NCI-H1436 treated with DMSO at 0.1 percent for 48 hours (cell line): Measurements from ENCODE around the gene TNFRSF19.
A peak's percentile ranks its signal among the peaks of the same experiment; 100 is the strongest.
"Not testable (repeated sequence)": the region's sequence is repeated elsewhere in the genome, so short reads cannot be mapped to it uniquely, and the experiment has no call there.

Experiments used
- DNase-seq: peaks from one replicate; lab custom pipeline; 2025; lab: John Stamatoyannopoulos, UW

TNFRSF19 gene, protein sequence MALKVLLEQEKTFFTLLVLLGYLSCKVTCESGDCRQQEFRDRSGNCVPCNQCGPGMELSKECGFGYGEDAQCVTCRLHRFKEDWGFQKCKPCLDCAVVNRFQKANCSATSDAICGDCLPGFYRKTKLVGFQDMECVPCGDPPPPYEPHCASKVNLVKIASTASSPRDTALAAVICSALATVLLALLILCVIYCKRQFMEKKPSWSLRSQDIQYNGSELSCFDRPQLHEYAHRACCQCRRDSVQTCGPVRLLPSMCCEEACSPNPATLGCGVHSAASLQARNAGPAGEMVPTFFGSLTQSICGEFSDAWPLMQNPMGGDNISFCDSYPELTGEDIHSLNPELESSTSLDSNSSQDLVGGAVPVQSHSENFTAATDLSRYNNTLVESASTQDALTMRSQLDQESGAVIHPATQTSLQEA

DNA sequence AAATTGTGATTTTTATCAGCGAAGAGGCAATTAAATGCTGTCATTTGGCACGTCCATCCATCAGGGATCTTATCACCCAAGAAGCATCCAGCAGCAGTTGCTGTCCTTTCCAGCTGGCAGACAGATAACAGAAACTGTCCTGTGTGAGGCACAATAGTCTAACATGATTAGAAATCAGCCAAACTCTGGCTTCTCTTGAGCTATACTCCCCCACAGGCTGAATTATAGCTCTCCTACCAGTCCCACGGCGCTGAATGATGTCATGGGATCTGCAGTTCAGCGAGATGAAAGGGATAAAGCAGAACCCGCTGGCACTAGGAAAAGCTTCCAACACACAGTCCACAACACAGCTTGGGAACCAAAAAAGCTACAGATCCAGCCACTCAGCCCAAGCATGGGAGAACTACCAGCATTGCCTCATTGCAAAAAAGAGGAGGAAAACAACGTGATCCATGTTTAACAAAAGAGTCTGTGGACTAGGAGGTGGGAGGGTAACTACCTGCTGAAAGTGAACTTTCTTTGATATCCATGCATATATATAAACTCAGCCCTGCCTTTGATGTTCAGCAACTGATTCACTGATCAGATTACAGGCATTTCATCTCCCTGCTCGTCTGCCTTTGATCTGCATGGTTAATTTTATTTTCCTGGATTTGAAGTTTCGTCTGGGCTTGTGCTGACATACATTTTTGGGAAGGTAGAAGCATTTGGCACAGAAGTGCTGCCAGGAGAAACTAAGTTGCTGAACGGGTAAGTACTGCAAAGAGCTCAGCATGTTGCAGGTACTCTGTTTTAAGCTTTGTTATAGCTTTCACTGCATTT is at the start of gene TNFRSF19:
TSS of gene TNFRSF19 (plus strand) at position 314 of the 822 bp plus-strand sequence. CDS start 19,772 bp downstream, outside the sequence.
- no peak for DNase-seq

DNA sequence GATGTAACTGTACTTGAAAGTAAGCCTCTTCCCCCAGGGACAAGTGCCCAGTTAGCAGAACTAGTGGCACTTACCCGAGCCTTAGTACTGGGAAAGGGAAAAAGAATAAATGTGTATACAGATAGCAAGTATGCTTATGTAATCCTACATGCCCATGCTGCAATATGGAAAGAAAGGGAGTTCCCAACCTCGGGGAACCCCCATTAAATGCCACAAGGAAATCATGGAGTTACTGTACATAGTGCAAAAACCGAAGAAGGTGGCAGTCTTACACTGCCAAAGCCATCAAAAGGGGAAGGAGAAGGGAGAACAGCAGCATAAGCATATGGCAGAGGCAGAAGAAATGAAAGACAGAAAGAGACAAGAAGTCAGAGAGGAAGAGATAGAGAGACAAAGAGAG is 40.3 kb upstream of the TNFRSF19 start:
- DNase-seq: not testable (repeated sequence)

DNA sequence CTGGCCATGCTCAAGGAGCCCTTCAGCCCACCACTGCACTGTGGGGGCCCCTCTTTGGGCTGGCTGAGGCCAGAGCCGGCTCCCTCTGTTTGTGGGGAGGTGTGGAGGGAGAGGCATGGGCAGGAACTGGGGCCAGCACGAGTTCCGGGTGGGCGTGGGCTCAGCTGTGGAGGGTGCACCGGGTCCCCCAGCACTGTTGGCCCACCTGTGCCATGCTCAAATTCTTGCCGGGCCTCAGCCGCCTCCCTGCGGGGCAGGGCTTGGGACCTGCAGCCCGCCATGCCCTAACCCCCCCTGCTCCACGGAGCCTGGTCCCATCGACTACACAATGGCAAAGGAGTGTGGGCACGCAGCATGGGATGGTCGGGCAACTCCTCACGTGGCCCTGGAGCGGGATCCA is 38.8 kb upstream of the TNFRSF19 start:
- no peak for DNase-seq

DNA sequence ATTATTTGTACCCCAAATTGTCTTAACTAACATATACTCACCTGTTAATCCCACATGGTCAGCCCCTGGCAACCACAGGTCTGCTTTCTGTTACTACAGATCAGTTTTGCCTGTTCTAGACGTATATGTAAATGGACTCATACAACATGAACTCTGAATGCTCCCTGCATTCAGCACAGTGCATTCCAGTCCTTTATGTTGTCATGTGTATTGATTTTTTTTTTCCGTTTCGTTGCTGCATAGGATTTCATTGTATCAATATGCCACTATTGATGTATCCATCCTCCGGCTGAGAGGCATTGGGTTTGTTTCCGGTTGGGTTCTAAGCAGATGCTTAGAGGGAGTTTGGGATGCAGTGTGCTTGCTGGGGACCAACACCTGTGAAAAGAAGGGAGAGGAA is 36.1 kb upstream of the TNFRSF19 start:
- no peak for DNase-seq

DNA sequence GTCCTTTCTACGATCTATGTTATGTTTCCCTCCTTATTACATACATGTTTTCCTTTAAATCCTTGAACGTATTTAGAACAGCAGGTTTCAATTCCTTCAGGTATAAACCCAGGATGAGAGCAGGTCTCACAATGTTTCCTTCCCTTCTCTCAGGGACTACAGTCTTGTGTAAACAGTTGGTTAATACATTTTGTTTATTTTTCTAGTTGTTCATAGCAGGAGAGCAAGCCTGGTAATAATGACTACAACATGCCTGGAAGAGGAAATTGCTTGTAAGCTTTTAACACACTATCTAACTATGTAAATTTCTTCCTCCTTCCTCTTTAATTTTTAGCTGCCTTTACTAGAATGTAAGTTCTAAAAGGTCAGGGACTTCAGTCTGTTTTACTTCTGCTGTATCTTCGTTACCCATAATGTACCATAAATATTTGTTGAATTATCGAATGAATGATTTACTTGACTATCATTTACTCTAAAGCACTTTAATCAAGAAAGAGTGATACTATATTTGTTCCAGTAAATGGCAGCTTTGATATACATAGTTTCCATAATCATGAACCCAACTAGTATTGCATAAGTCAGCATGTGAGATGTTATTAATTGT is 28.9 kb upstream of the TNFRSF19 start:
- no peak for DNase-seq

DNA sequence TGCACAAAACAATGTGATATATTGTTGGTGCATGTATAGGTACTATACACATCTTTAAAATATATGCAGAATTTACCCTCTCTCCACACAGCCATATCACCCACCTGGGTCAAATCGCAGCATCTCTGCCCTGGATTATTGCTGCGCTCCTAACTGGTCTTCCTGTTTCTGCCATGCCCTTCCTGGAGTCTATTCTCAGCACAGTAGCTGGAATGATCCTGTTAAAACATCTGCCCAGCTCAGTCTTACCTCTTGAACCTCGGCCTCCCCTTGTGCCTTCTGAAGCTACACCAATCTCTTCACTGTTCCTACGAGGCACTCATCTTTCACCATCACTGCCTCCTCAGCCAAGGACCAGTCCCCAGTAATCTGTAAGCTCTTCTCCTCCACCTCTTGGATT is 25.5 kb upstream of the TNFRSF19 start:
- DNase-seq: no peak

DNA sequence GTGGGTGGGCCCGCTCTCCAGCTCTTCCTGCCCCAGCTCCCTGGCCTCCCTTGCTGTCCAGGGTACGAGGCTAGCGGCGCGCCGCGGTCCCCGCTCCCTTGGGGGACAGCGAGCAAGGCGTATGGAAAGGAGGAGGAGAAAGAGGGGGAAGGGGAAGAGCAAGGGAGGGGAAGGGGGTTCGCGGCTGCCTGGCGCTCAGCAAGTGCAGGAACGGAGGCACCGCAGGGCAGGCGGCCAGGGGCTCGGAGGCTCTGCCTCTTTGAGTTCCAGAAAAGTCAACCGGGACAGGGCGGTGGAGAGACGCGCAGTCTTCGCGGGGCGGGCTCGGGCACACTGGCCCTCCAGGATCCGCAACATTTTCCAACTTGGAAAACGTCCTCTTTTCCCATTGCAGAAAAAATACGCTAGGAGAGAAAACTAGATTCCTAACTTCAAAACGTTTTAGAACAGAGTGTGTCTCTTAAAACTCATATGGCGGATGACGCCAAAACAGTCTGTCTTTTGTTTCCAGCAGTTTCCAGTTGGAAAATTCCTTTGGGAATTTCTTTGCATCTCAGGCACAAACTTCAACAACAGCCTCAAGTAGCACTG is 23.1 kb upstream of the TNFRSF19 start:
- no peak for DNase-seq

DNA sequence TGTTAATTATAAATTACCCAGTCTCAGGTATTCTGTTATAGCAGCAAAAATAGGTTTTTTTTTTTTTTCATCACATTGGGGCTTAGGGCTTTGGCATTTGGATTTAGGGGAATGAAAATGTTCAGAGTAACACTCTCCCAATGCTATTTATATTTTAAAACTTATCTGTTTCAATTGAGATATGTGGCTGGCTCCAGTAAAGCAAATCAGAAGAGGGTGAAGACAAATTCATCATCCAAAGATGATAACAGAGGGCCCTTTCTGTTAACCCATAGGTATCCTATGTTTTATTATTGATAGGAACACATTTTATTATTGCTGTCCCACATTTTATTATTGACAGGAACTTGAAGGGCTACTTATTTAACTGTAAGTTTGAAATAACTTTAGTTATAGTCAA is 20.5 kb upstream of the TNFRSF19 start:
- no peak for DNase-seq

DNA sequence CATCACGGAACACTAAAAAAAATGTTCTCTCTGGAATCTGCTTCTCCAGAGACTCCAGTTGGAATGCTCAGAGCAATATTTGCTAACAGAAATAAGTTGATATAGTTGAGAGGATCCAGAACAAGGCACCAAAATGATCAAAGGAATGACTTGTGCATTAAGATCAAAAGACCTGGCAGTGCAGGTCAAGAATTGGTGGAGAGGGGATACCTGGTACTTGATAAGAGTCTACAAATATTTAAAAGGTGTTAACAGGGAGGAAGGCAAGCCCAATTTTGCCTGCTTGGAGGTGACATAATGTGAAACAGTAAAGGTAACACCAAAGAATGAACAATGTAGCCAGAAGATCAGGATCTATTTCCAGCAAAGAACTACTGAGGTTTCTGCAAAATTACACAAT is 20.0 kb upstream of the TNFRSF19 start:
- DNase-seq: no peak

DNA sequence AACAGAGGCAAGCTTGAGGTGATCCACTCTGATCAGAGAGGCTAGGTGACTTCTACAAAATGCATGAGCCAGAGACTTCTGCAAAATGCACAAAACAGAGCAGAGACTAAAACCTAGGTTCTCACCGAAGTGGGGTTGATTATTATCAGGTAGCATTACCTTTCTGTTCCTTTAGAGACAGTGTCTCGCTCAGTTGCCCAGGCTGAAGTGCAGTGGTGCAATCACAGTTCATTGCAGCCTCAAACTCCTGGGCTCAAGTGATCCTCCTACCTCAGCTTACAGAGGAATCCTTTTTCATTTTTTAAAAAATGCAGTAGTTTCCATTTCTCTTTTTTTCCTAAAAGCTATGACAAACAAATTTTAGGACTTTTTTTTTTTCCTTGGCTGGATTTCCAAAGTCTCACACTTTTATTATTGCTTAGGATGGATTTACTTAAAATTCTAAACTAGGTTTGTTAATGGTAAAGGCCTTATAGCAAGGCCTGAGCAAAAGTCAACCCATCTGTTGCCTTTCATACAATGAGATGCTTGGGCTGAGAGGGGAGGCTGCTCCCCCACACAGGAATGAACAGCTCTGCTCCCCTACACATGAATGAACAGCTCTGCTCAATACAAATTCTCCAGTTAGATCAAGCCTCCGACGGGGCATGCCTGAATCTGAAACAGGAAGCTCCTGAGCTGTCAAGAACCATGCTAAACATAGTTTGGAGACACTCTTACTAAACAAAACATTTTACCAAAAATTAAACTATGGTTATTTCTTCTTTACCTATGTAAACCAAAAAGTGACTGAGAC is 18.8 kb upstream of the TNFRSF19 start:
- no peak for DNase-seq

DNA sequence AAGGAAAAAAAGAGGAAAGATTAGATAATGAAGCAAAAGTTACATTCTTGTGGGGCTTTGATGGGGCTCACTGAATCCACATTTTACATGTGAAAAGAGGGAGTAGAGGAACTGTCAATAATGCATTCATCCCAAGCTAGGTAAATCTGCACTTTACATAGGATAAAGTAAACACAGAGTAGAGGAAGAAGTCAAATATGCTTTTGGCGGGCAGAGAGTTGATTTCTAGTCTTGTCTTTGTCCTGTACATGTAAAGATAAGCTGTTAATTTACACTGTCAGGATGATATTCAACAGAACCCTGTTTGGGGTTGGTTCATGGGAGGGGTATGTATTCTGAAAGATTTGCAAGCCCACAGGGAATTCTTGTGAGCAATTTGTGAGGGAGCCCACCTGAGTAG is 18.0 kb upstream of the TNFRSF19 start:
- no peak for DNase-seq

DNA sequence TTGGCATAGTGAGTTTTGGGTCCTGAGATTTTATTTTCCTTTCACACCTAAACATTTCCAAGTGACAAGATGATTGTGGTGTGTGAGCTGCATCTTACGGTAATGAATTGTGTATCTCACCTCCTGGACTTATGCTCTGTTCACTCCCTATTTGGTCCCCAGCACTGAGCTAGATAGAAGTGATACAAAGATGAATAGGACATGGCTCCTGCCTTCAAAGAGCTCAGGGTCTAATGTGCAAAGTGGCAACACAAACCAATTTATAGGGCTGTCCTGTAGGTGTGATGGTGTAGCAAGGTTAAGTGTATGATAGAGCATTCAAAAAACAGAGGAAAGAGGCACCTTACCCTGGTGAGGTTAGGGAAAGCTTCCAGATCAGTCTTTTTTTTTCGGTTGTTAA is 17.6 kb upstream of the TNFRSF19 start:
- DNase-seq: no peak

DNA sequence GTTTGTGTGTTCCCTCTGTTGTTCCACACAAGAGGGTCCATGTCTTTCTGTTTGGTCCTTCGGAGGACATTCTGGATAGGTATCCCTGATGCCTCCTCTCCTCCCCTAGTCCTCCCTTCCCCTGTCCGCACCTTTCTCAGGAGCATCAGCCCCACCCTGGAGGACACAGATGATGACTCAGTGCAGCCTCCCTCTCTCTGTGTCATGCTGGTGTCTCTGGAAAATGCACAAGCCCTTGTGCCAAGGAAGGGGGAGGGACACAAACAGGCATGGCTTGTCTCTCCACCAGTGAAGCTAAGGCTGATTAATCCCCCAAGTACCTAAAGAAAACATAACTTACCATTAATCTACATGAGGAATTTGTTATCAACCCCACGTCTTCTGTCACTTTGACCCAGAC is 16.2 kb upstream of the TNFRSF19 start:
- no peak for DNase-seq

DNA sequence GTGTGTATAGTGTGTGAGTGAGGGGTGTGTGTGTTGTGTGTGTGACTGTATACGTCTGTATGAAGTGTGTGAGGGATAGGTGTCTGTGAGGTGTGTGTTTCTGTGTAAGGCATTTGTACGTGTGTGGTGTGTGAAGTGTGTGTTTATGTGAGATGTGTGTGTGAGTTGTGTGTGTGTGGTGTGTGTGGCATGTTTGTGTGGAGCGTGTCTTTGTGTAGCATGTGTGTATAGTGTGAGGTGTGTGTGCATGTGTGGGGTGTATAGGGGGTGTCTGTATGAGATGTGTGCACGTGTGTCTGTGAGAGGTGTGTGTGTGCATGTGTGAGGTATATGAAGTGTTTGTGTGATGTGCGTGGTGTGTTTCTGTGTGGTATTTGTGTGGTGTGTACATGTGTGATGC is 13.2 kb upstream of the TNFRSF19 start:
- DNase-seq: no peak

DNA sequence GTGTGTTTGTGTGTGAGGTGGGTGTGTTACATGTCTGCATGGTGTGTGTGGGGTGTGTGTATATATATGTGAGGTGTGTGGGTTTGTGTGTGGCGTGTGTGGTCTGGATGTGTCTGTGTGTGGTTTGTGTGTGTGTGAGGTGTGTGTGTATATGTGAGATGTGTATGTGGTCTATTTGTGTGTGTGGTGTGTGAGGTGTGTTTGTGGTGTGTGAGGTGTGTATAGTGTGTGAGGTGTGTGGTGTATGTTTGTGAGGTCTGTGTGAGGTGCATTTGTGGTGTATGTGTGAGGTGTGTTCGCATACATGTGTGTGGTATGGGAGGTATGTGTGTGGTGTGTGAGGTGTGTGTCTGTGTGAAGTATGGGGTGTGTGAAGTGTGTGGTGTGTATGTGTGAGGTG is 12.5 kb upstream of the TNFRSF19 start:
- DNase-seq: no peak

DNA sequence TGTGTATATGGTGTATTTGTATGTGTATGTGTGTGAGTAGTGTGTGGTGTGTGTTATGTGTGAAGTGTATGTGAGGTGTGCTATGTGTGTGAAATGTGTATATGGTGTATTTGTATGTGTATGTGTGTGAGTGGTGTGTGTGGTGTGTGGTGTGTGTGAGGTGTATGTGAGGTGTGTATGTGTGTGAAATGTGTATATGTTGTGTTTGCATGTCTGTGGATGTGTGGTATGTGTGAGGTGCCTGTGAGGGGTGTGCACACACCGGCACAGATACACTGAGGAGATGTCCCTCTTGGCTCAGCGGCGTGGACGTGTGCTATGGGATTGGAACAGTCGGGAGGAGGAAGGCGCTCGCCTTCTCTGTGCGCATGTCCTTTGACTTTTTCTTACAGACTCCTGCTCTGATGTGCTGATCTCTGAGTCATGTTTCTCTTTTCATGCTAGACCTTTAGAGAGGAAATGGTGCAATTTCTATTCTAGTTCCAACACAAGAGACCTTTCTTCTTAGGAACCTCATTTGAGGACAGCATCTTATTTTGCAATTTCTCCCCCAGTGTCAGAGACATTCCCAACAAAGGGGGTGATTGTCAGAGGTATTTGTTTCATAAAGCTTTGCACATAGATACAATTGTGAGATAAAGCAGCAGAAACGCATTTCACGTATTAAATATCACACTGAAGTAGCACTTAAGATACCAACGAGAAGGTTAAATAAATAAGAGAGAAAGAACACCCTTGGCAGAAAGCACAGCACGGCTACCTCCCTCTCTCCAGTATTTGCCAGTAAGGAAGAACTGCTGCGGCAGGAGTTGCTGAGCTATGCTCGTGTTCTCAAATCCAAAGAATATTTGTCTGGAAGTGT is 11.3 kb upstream of the TNFRSF19 start:
- peak; percentile 8 for DNase-seq

DNA sequence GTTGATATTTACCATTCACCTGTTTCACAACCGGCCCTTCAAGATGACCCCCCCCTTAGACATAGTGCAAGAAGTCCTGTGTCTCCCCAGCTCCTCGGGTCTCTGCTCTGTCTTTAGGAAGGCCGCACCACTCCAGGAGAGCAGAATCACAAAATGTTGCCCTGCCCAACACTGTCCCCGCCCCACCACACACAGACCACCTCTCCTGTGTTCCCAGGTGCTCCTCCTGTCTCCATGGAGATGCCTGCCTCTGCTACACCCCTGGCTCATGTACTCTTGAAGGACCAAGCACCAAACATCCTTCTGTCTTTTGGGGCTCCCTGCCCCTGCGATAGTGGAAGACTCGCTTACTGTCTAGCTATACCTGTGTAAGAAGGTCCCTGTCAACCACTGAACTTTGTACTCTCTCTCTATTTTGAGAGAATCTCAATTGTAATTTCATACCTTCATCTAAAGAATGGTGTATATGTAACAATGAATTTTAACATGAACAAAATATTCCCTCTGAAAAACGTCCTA is 9.6 kb upstream of the TNFRSF19 start:
- no peak for DNase-seq

DNA sequence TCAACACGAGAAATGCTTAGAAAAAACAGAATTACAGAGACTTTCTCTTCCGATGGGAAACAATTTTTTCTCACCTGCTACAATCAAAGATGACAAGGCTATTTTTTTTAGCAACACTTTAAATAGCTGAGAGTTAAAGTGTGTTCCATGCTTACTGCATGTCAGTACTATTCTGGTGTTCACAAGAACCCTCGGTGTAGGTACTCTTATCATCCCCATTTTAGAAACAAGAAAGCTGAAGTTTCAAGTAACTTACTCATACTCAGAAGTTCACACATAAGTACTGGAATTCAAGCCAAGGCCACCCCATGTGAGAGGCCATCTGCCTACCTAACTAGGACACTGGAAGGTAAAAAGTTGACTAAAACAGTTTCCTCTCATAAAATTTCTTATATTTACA is 9.0 kb upstream of the TNFRSF19 start:
- no peak for DNase-seq

DNA sequence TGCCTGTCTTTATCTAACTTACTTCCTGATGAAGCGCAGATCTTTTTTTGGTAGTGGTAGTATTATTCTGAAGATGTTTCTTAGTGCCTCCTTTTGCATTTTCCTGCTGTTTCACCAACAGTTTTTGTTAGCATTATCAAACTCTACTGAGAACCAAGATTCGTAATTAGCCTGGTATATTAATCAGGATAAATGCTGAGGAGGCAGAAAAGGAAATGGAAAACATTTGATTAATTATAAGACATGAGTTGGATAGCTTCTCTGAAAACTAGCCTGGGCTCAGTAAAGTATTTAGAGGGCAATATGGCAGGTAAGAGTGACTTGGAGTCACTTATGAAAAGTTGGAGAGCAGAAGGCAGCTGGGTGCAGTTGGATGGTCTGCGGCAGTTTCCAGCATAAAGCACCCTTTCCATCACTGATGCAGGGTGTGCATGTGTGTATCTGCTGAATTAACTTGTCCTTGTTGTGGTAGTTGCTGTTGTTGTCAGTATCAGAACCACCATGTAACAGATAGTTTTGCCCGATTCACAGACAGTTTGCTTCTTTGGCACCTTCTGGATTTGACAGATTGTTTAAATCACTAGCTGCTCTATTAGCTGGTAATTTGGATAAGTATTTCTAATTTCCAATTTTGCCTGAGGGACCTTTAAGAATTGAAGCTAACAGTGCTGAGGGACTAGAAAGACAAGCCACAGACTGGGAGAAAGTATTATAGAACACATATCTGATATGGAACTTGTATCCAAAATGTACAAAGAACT is 6.9 kb upstream of the TNFRSF19 start:
- DNase-seq: no peak
